GM21619 (cell line): ENCODE results near the gene KRT82.

Experiments used
- ATAC-seq: cut with Tn5 transposase; IDR thresholded peaks from one replicate; pipeline ENCODE4 v1.9.1; 2021; ENCODE audit not compliant: unreplicated experiment

KRT82 gene

GRCh38 chr12:52436000-52436827 is 30.1 kb upstream of the KRT82 start:
- ATAC-seq: no peak

- no peak for ATAC-seq
These were observed 29.5 kb upstream of the KRT82 start for GRCh38 chr12:52435659-52435999.

GRCh38 chr12:52434760-52435530 is 28.8 kb upstream of the KRT82 start:
- no peak for ATAC-seq

- ATAC-seq: no peak
These were observed 28.1 kb upstream of the KRT82 start, which contains the start of gene KRT75 for GRCh38 chr12:52434081-52434733. Gene KRT75, minus strand, starts transcription at chr12:52434371. Its CDS starts 67 bp downstream, at chr12:52434304.

- ATAC-seq: no peak
These were observed 27.5 kb upstream of the KRT82 start for GRCh38 chr12:52433501-52434080.

GRCh38 chr12:52432559-52433207 is 26.5 kb upstream of the KRT82 start:
- no peak for ATAC-seq

- ATAC-seq: no peak
These were observed 22.0 kb upstream of the KRT82 start for GRCh38 chr12:52428121-52428520.

- ATAC-seq: no peak
These were observed 20.9 kb upstream of the KRT82 start for GRCh38 chr12:52427083-52427482.

- no peak for ATAC-seq
These were observed 19.9 kb upstream of the KRT82 start for GRCh38 chr12:52426034-52426433.

- no peak for ATAC-seq
These were observed 19.3 kb upstream of the KRT82 start for GRCh38 chr12:52425466-52425865.

- no peak for ATAC-seq
These were observed 17.7 kb upstream of the KRT82 start for GRCh38 chr12:52423661-52424500.

- ATAC-seq: no peak
These were observed 16.9 kb upstream of the KRT82 start for GRCh38 chr12:52423035-52423434.

- no peak for ATAC-seq
These were observed 13.5 kb upstream of the KRT82 start for GRCh38 chr12:52419656-52420055.

- no peak for ATAC-seq
These were observed 12.5 kb upstream of the KRT82 start for GRCh38 chr12:52418576-52419110.

GRCh38 chr12:52417740-52418139 is 11.6 kb upstream of the KRT82 start:
- ATAC-seq: no peak

- ATAC-seq: no peak
These were observed 10.7 kb upstream of the KRT82 start for GRCh38 chr12:52416795-52417194.

GRCh38 chr12:52415870-52416750 is 10.0 kb upstream of the KRT82 start:
- no peak for ATAC-seq

- no peak for ATAC-seq
These were observed 8.8 kb upstream of the KRT82 start for GRCh38 chr12:52414936-52415335.
